ENCODE results near the gene KNTC1. TPM values are rescaled to one million over a fixed set of nuclear protein-coding genes. Genes with fewer than 3 reads are reported as not detected.

Gene KNTC1
- total RNA-seq, 1 experiment from 2014 or later, result 71.3 TPM

GRCh38 chr12:122604993-122605392 is 77.9 kb downstream of the KNTC1 start:
- TF ChIP-seq, protein P1, sequence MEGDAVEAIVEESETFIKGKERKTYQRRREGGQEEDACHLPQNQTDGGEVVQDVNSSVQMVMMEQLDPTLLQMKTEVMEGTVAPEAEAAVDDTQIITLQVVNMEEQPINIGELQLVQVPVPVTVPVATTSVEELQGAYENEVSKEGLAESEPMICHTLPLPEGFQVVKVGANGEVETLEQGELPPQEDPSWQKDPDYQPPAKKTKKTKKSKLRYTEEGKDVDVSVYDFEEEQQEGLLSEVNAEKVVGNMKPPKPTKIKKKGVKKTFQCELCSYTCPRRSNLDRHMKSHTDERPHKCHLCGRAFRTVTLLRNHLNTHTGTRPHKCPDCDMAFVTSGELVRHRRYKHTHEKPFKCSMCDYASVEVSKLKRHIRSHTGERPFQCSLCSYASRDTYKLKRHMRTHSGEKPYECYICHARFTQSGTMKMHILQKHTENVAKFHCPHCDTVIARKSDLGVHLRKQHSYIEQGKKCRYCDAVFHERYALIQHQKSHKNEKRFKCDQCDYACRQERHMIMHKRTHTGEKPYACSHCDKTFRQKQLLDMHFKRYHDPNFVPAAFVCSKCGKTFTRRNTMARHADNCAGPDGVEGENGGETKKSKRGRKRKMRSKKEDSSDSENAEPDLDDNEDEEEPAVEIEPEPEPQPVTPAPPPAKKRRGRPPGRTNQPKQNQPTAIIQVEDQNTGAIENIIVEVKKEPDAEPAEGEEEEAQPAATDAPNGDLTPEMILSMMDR (conservative IDR thresholded peaks at IDR 0.05), result no peak
- Histone ChIP-seq H2BK5ac (ENCODE audit: insufficient read length, low read length) (no peak overlapping the region), H3K9me3 (ENCODE audit: control insufficient read depth, low read depth, low read length) (no peaks in the 10 kb centered on the region), H2AK5ac (ENCODE audit: insufficient read length, low read length) (no peak overlapping the region), H3K23me2 (ENCODE audit: insufficient read length, low read depth, low read length, poor library complexity, severe bottlenecking) (no peaks in the 10 kb centered on the region), H3K27me3 (ENCODE audit: insufficient read depth, low read length) (no peaks in the 10 kb centered on the region), H3K56ac (ENCODE audit: insufficient read length, low read depth, low read length) (no peak overlapping the region), H4K5ac (ENCODE audit: insufficient read length, low read depth, low read length) (no peak overlapping the region), H3K4me2 (ENCODE audit: insufficient read depth, insufficient read length, low read length) (no peak overlapping the region), H2BK12ac (ENCODE audit: insufficient read length, low read depth, low read length) (no peak overlapping the region), H3K23ac (ENCODE audit: insufficient read length, low read depth, low read length) (no peak overlapping the region), H2AFZ (ENCODE audit: low read length) (no peak overlapping the region), H4K8ac (replicated peaks; ENCODE audit: insufficient read length, low read depth, low read length) (no peak overlapping the region), H4K20me1 (ENCODE audit: control insufficient read depth, insufficient read depth, insufficient read length) (no peaks in the 10 kb centered on the region), H3K79me2 (ENCODE audit: insufficient read depth, low read length) (no peaks in the 10 kb centered on the region), H3K79me1 (ENCODE audit: insufficient read depth, low read depth, low read length, poor library complexity, severe bottlenecking) (no peaks in the 10 kb centered on the region), H3K9ac (ENCODE audit: extremely low read depth, insufficient read length, low read length) (no peak overlapping the region), H3K14ac (ENCODE audit: insufficient read depth, low read length) (no peak overlapping the region), H4K91ac (ENCODE audit: insufficient read length, low read depth, low read length) (no peak overlapping the region), H2BK20ac (ENCODE audit: low read depth, low read length, poor library complexity, severe bottlenecking) (no peak overlapping the region), H2BK120ac (ENCODE audit: low read depth, low read length, poor library complexity, severe bottlenecking) (no peak overlapping the region), H3K4ac (ENCODE audit: low read depth, low read length) (no peak overlapping the region), H3K4me1 (ENCODE audit: insufficient read depth, low read length) (no peaks in the 10 kb centered on the region), H2BK15ac (ENCODE audit: low read depth, low read length) (no peak overlapping the region), H3T11ph (ENCODE audit: low read length) (no peak overlapping the region), H3K18ac (ENCODE audit: insufficient read length, low read depth, low read length) (no peak overlapping the region), H3K27ac (ENCODE audit: insufficient read length, low read depth, low read length) (no peak overlapping the region)
- no CpG with 5 or more reads among the region's 4 CpGs for WGBS (ENCODE audit: extremely low coverage, insufficient read length, low lambda C conversion rate)
- peaks cover 18 to 67% (median 59%) of the 10 kb centered on the region in 3 experiments; a peak in 6 of 7 replicates for H3K36me3 Mint-ChIP-seq (ENCODE audit: insufficient read depth in 1 of 3, low read depth in 3 of 3)
- H3K4me3 Mint-ChIP-seq, result no peak overlapping the region
- DNase-seq, result no peak
- H3K9me3 Mint-ChIP-seq, result no peaks in the 10 kb centered on the region
- no peaks in the 10 kb centered on the region for H3K27me3 Mint-ChIP-seq (ENCODE audit: low read depth)
- no peak overlapping the region for H3K27ac Mint-ChIP-seq
- H3K4me1 Mint-ChIP-seq, result no peaks in the 10 kb centered on the region

Data from H9 (cell line).